KMS-11 (cell line): ENCODE measurements around the gene OOSP1.

Experiments
- H2AFZ ChIP-seq: fragments of 200-600 bp; sonication (generic); 2 replicates; pipeline ENCODE4 v1.6.1; 2016; ENCODE audit warnings: antibody characterized with exemption, mixed run types, low read depth
- H3K27ac ChIP-seq: fragments of 200-600 bp; sonication (generic); 2 replicates; pipeline ENCODE4 v1.6.1; 2016; ENCODE audit warnings: mild to moderate bottlenecking, mixed run types
- H3K27me3 ChIP-seq: fragments of 200-600 bp; sonication (generic); 2 replicates; pipeline ENCODE4 v1.6.1; 2017; ENCODE audit warnings: mild to moderate bottlenecking, low read depth, mixed run types, moderate library complexity; ENCODE audit not compliant: insufficient read depth
- H3K36me3 ChIP-seq: fragments of 200-600 bp; sonication (generic); 2 replicates; pipeline ENCODE4 v1.6.1; 2017; ENCODE audit warnings: mild to moderate bottlenecking, mixed run types; ENCODE audit not compliant: insufficient read depth
- H3K4me1 ChIP-seq: fragments of 200-600 bp; sonication (generic); 2 replicates; pipeline ENCODE4 v1.6.1; 2016; ENCODE audit warnings: mild to moderate bottlenecking, low read depth, mixed run types; ENCODE audit not compliant: poor library complexity, severe bottlenecking
- H3K4me2 ChIP-seq: fragments of 200-600 bp; sonication (generic); 2 replicates; pipeline ENCODE4 v1.7.0; 2016; ENCODE audit warnings: mild to moderate bottlenecking, mixed run types
- H3K4me3 ChIP-seq: fragments of 200-600 bp; sonication (generic); IDR thresholded peaks from 2 replicates; pipeline ENCODE4 v1.6.1; 2017; ENCODE audit warnings: low read depth, low read length, mixed read lengths; ENCODE audit not compliant: insufficient read depth
- H3K79me2 ChIP-seq: fragments of 200-600 bp; sonication (generic); 2 replicates; pipeline ENCODE4 v1.6.1; 2016; ENCODE audit warnings: low read depth, mixed run types; ENCODE audit not compliant: insufficient read depth
- H3K9ac ChIP-seq: fragments of 200-600 bp; sonication (generic); 2 replicates; pipeline ENCODE4 v1.6.1; 2016; ENCODE audit warnings: mild to moderate bottlenecking, mixed run types
- H4K20me1 ChIP-seq: fragments of 200-600 bp; sonication (generic); 2 replicates; pipeline ENCODE4 v1.6.1; 2016; ENCODE audit warnings: mild to moderate bottlenecking, mixed run types; ENCODE audit not compliant: insufficient read depth
- CTCF ChIP-seq: fragments of 200-600 bp; sonication (generic); conservative IDR thresholded peaks from 2 replicates; pipeline ENCODE4 v1.6.1; 2017; ENCODE audit warnings: low read depth, mild to moderate bottlenecking, antibody characterized with exemption, low read length, moderate library complexity, mixed read lengths

The OOSP1 gene

GRCh38 chr11:59960502-59961381 lies 22.5 kb downstream of the OOSP1 start:
- Histone ChIP-seq H2AFZ (no peak overlapping the region), H3K27me3 (no peaks in the 10 kb centered on the region), H3K4me1 (no peaks in the 10 kb centered on the region), H4K20me1 (no peaks in the 10 kb centered on the region), H3K4me2 (no peak overlapping the region), H3K27ac (no peak overlapping the region), H3K4me3 (no peak overlapping the region), H3K36me3 (no peaks in the 10 kb centered on the region), H3K9ac (no peak overlapping the region), H3K79me2 (no peaks in the 10 kb centered on the region)
- no peak for TF ChIP-seq CTCF

- Histone ChIP-seq H3K9ac (no peak overlapping the region), H2AFZ (no peak overlapping the region), H3K4me3 (no peak overlapping the region), H3K27me3 (no peaks in the 10 kb centered on the region), H3K36me3 (no peaks in the 10 kb centered on the region), H3K27ac (no peak overlapping the region), H3K79me2 (no peaks in the 10 kb centered on the region), H3K4me1 (no peaks in the 10 kb centered on the region), H4K20me1 (no peaks in the 10 kb centered on the region), H3K4me2 (no peak overlapping the region)
- TF ChIP-seq CTCF: no peak
Measured at GRCh38 chr11:59962107-59962482, 23.9 kb downstream of the OOSP1 start.

- TF ChIP-seq CTCF: no peak
- no peaks in the 10 kb centered on the region for H3K36me3 ChIP-seq
- no peaks in the 10 kb centered on the region for H3K79me2 ChIP-seq
- no peaks in the 10 kb centered on the region for H3K4me1 ChIP-seq
- H4K20me1 ChIP-seq: no peaks in the 10 kb centered on the region
- H3K9ac ChIP-seq: no peak within 1 kb of the TSS
- H3K4me3 ChIP-seq: no peak within 1 kb of the TSS
- no peak within 1 kb of the TSS for H3K4me2 ChIP-seq
- no peaks in the 10 kb centered on the region for H3K27me3 ChIP-seq
- H3K27ac ChIP-seq: no peak within 1 kb of the TSS
- H2AFZ ChIP-seq: no peak within 1 kb of the TSS
Measured at GRCh38 chr11:59963733-59964132, 25.5 kb downstream of the OOSP1 start, which contains the start of gene OOSP4A. Gene OOSP4A, plus strand, starts transcription at chr11:59964033. Its CDS starts 0 bp downstream, at chr11:59964033.

DNA sequence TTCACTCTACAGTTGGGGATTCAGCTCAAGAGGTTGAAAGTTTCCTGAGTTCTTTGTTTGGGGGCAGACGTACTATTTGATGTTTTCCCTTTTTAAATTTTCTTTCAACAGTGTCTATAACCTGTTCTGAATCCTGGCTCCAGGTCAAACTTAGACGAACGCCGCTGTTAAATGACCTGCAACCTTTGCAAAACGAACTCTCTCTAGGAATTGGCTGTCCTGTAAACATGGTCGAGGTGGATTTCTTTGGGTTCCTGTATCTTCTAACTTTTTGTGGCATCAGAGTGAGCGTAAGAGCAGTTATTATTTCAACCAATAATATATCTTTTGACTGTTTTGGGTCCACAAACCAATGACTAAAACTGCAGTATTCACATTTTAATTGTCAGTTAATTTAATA lies 27.2 kb downstream of the OOSP1 start:
- H3K36me3 ChIP-seq: no peaks in the 10 kb centered on the region
- no peak for TF ChIP-seq CTCF
- no peaks in the 10 kb centered on the region for H3K4me1 ChIP-seq
- no peak overlapping the region for H3K4me3 ChIP-seq
- no peaks in the 10 kb centered on the region for H4K20me1 ChIP-seq
- no peaks in the 10 kb centered on the region for H3K27me3 ChIP-seq
- H3K27ac ChIP-seq: no peak overlapping the region
- H2AFZ ChIP-seq: no peak overlapping the region
- no peaks in the 10 kb centered on the region for H3K79me2 ChIP-seq
- no peak overlapping the region for H3K9ac ChIP-seq
- H3K4me2 ChIP-seq: no peak overlapping the region
